ENCODE measurements around the gene PDLIM7.

Gene PDLIM7

GRCh38 chr5:177524941-177525655, 27.7 kb upstream of the PDLIM7 start:
- no peak for DNase-seq (ENCODE audit: insufficient read length, low spot score)
- FAIRE-seq = no peak

GRCh38 chr5:177524539-177524900, 27.1 kb upstream of the PDLIM7 start:
- no peak for DNase-seq (ENCODE audit: insufficient read length, low spot score)
- FAIRE-seq = no peak

GRCh38 chr5:177523711-177524538, 26.5 kb upstream of the PDLIM7 start:
- DNase-seq (ENCODE audit: insufficient read length, low spot score) (no peak), FAIRE-seq (no peak)

GRCh38 chr5:177520916-177521513, 23.6 kb upstream of the PDLIM7 start:
- DNase-seq (ENCODE audit: insufficient read length, low spot score) (no peak), FAIRE-seq (no peak)

- no peak for FAIRE-seq
Observed at GRCh38 chr5:177520271-177520670, 22.9 kb upstream of the PDLIM7 start.

GRCh38 chr5:177519463-177520235, 22.2 kb upstream of the PDLIM7 start:
- DNase-seq (ENCODE audit: insufficient read length, low spot score) (no peak), FAIRE-seq (no peak)

More at GRCh38 chr5:177520271-177520670, 22.9 kb upstream of the PDLIM7 start:
- DNase-seq (ENCODE audit: insufficient read length, low spot score) = no peak

- peak; percentile 98 for DNase-seq (ENCODE audit: insufficient read length, low spot score)
Observed at GRCh38 chr5:177516601-177517568, 19.5 kb upstream of the PDLIM7 start, which contains the start of gene DDX41. DDX41 (minus strand) TSS chr5:177516961; CDS start chr5:177516945, 16 bp downstream.

GRCh38 chr5:177515580-177515979, 18.2 kb upstream of the PDLIM7 start:
- no peak for DNase-seq (ENCODE audit: insufficient read length, low spot score)
- no peak for FAIRE-seq

More at GRCh38 chr5:177516601-177517568, 19.5 kb upstream of the PDLIM7 start, which contains the start of gene DDX41:
- peak; percentile 98 for FAIRE-seq

- DNase-seq (ENCODE audit: insufficient read length, low spot score) = no peak
- FAIRE-seq = no peak
Observed at GRCh38 chr5:177514541-177514940, 17.1 kb upstream of the PDLIM7 start.

- FAIRE-seq (no peak), DNase-seq (ENCODE audit: insufficient read length, low spot score) (no peak)
Observed at GRCh38 chr5:177513500-177513899, 16.1 kb upstream of the PDLIM7 start.

- FAIRE-seq (no peak), DNase-seq (ENCODE audit: insufficient read length, low spot score) (no peak)
Observed at GRCh38 chr5:177512736-177513380, 15.5 kb upstream of the PDLIM7 start.

GRCh38 chr5:177511796-177512675, 14.6 kb upstream of the PDLIM7 start:
- FAIRE-seq = no peak
- DNase-seq (ENCODE audit: insufficient read length, low spot score) = no peak

GRCh38 chr5:177511181-177511580, 13.8 kb upstream of the PDLIM7 start:
- DNase-seq (ENCODE audit: insufficient read length, low spot score) (no peak), FAIRE-seq (no peak)

- DNase-seq (ENCODE audit: insufficient read length, low spot score) = no peak
- FAIRE-seq = no peak
Observed at GRCh38 chr5:177510567-177511053, 13.2 kb upstream of the PDLIM7 start.

- DNase-seq (ENCODE audit: insufficient read length, low spot score) (no peak), FAIRE-seq (no peak)
Observed at GRCh38 chr5:177509991-177510566, 12.7 kb upstream of the PDLIM7 start.

- DNase-seq (ENCODE audit: insufficient read length, low spot score) (no peak), FAIRE-seq (no peak)
Observed at GRCh38 chr5:177509381-177509951, 12.1 kb upstream of the PDLIM7 start, which contains the start of gene DOK3. DOK3 (minus strand) TSS chr5:177509826; CDS start chr5:177509540, 286 bp downstream.

- DNase-seq (ENCODE audit: insufficient read length, low spot score) (no peak), FAIRE-seq (no peak)
Observed at GRCh38 chr5:177508837-177509236, 11.4 kb upstream of the PDLIM7 start.
